GM15510 (cell line): ENCODE data around the gene LIPT2.

Source experiments
- POLR2A ChIP-seq: IDR thresholded peaks from 3 replicates; pipeline ENCODE4 v1.6.1; 2011; ENCODE audit warnings: borderline replicate concordance; ENCODE audit not compliant: insufficient read length; ENCODE audit errors: extremely low read depth

Gene LIPT2

DNA sequence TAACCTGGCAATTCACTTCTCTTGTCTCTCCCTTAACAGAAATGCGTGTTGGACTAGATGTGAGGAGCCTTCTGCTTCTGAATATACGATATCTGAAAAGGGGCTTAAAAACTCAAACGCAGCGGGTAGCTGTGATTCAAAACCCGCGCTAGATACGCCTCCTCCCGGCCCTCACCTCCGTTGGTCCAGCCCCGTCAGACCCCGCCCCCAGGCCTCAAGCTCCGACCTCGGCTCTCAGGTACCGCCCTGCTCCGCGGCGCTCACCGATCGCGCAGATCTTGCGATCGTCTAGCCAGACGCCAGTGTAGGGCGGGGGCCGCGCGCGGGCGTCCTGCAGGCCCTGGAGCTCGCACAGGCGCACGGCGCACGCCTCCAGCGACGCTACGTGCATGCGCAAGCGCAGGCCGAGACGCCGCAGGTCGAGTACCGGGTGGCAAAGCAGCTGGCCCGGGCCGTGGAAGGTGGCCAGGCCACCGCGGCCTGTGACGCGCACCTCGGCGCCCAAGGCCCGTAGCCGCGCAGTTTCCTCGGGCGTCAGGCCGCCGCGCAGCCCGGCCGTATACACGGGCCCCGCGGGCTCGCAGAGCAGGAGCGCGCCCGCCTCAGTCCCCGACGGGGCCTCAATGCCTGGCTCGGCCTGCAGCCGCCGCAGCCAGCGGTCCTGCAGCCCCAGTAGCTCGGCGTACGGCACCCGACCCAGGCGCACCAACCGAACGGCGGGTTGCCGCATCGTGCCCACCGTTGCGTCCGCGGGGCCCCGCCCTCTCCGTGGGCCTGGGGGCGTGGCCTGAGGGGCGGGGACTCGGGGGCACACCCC lies at the start of gene LIPT2:
Gene LIPT2 (minus strand): TSS at position 751 of the 817 bp plus-strand sequence. CDS start 21 bp downstream, at position 730.
- TF ChIP-seq POLR2A = peak; percentile 83

DNA sequence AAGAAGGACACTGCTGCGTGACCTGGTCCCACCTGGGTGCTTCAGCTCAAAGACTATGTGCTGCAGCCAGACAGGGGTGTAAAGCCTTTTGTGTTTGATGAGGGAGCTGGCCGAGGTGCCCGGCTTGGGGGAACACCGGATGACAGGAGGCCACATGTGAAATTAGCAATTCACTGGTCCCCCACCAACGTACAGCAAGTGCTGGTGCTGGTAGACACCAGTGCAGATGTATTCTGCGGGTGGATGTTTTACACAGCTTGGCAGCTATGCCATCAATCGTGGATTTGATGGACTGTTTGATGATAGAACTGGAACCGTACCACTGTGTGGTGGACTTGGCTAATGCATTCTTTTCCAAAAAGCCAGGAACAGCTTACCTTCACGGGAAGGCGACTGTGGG lies 47.9 kb upstream of the LIPT2 start:
- TF ChIP-seq POLR2A = no peak

DNA sequence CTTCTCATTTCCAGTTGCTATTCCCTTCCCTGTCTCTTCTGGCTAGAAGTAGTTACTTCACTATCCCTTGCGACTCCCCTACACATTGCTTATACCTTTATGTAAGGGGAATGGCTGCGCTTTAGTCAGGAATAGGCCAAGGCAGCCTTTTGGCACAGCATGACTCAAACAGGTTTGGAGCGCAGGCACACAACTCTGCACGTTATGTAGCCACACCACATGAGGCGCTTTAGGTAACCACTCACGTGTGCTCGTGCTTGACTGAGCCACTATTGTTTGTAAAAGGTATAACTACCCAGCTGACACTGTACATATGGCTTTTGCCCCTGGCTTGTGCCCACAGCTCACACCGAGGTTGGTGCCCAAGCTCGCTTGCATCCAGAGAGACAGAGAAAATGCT lies 46.7 kb upstream of the LIPT2 start:
- TF ChIP-seq POLR2A = no peak

- TF ChIP-seq POLR2A = no peak
Measured at GRCh38 chr11:74538680-74539079, 45.2 kb upstream of the LIPT2 start.

- no peak for TF ChIP-seq POLR2A
Measured at GRCh38 chr11:74535371-74536160, 42.0 kb upstream of the LIPT2 start.

DNA sequence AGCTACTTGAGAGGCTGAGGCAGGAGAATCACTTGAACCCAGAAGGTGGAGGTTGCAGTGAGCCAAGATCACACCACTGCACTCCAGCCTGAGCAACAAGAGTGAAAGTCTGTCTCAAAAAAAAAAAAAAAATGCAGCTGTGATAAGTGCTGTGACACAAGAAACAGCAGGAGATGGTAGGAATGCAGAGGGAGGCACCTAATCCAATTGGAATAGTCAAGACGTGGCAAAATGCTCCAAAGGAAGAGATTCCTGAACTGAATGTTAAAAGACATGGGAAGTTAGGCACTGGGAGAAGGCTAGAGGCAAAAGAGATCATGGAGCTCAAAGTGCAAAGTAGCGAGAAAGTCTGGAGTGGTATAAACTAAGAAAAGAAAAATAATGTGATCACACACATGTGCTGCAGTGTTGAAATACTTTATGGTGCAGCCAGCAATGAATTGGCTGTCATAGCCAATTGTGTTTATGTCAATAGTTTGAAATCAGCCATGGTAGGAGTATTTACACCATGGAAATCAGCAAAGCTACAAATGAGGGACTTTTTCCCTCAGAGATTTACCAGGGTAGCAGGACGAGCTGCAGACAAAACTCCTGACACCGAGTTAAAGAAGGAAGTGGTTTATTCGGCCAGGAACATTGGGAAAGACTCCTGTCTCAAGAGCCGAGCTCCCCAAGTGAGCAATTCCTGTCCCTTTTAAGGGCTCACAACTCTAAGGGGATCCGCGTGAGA lies 40.9 kb upstream of the LIPT2 start:
- no peak for TF ChIP-seq POLR2A

DNA sequence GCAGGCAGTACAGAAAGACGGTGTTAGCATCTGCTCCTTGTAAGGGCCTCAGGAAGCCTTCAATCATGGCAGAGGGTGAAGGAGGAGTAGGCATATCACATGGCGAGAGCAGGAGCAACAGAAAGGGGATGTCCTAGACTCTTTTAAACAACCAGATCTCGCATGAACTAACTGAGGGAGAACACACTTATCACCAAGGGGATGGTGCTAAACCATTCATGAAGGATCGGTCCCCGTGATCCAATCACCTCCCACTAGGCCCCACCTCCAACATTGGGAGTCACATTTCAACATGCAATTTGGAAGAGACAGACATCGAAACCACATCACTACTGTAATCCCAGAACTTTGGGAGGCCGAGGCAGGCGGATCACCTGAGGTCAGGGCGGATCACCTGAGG lies 39.9 kb upstream of the LIPT2 start:
- TF ChIP-seq POLR2A = no peak

GRCh38 chr11:74532501-74533246 lies 39.1 kb upstream of the LIPT2 start:
- no peak for TF ChIP-seq POLR2A

GRCh38 chr11:74524978-74525377 lies 31.5 kb upstream of the LIPT2 start:
- no peak for TF ChIP-seq POLR2A

- TF ChIP-seq POLR2A = no peak
Measured at GRCh38 chr11:74524501-74524900, 31.0 kb upstream of the LIPT2 start.

GRCh38 chr11:74522776-74523175 lies 29.3 kb upstream of the LIPT2 start:
- TF ChIP-seq POLR2A = no peak

- TF ChIP-seq POLR2A = no peak
Measured at GRCh38 chr11:74521666-74522252, 28.2 kb upstream of the LIPT2 start.

DNA sequence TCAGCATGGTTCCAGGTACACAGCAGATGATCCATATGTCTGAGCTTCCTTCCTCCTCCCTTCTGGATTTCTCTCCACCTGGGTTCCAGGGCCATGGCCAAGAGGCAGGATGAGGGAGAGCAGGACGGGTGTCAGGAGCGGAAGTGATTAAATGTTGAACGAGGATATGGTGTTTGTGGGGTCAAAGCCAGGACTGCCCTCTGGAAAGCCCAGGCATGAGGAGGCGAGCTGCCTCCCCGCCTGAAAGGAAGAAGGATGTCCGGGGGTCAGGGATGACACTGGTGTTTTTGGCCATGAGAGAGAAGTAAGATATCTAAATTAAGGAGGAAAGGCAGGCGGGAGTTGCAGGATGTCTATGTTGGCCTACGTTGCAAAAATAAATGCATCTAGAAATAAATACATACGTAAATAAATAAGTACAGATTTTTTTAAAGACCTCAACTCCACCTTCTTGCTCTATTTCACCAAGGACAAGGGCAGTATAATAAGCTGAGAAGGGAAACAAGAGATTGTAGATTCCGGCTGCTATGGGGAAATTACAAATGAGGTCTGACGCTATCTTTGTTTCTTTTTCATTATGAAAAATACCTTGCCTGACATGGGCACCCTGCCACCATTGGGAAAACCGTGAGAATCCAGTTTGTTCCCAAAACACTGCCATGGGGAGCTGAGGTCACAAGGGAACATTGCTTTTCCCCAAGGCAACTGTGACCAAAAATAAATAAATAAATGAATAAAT lies 27.6 kb upstream of the LIPT2 start:
- no peak for TF ChIP-seq POLR2A
